ENCODE measurements around the gene FBXL12.

The FBXL12 gene

DNA sequence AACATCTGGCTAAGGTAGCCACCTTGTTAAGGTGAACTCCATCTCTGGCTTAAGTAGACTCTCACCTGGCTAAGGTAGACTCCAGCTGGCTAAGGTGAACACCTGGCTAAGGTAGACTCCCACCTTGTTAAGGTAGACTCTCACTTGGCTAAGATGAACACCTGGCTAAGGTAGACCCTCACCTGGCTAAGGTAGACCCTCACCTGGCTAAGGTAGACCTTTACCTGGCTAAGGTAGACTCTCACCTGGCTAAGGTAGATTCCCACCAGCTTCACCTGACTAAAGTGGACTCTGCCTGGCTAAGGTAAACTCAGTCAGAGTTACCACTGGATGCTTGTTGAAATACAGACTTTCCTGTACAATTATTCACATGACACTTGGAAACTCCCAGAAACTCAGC is 39.9 kb upstream of the FBXL12 start:
- H3K27me3 ChIP-seq (ENCODE audit: insufficient read depth, low read length, poor library complexity, severe bottlenecking) = no peaks in the 10 kb centered on the region
- no peak overlapping the region for H2AFZ ChIP-seq (ENCODE audit: low read length)
- no peak overlapping the region for H3K4me3 ChIP-seq (ENCODE audit: low read length, poor library complexity, severe bottlenecking)
- H3K9me2 ChIP-seq (replicated peaks; ENCODE audit: low read depth, low read length) = no peaks in the 10 kb centered on the region
- TF ChIP-seq EZH2phosphoT487 (IDR thresholded peaks at IDR 0.05; ENCODE audit: borderline replicate concordance) = no peak
- H4K20me1 ChIP-seq (ENCODE audit: insufficient read depth, low read length, poor library complexity, severe bottlenecking) = no peaks in the 10 kb centered on the region
- no peaks in the 10 kb centered on the region for H3F3A ChIP-seq (ENCODE audit: low read depth)
- H3K36me3 ChIP-seq (ENCODE audit: insufficient read depth, low read length) = no peaks in the 10 kb centered on the region
- H3K79me2 ChIP-seq (ENCODE audit: insufficient read depth, low read length) = no peaks in the 10 kb centered on the region
- peaks cover 16% of the 10 kb centered on the region for H3K4me1 ChIP-seq (ENCODE audit: insufficient read depth, low read length, poor library complexity, severe bottlenecking)
- H3K4me2 ChIP-seq (ENCODE audit: low read depth, low read length, poor library complexity, severe bottlenecking) = peak overlapping the region; percentile 58
- H3K9me3 ChIP-seq (ENCODE audit: insufficient read depth, low read depth, low read length) = no peaks in the 10 kb centered on the region
- no peak overlapping the region for H3K9ac ChIP-seq (ENCODE audit: low read depth, low read length, poor library complexity, severe bottlenecking)

GRCh38 chr19:9857920-9858746 is 39.3 kb upstream of the FBXL12 start:
- Histone ChIP-seq H3K9me2 (replicated peaks; ENCODE audit: low read depth, low read length) (no peaks in the 10 kb centered on the region), H3F3A (ENCODE audit: low read depth) (no peaks in the 10 kb centered on the region)

DNA sequence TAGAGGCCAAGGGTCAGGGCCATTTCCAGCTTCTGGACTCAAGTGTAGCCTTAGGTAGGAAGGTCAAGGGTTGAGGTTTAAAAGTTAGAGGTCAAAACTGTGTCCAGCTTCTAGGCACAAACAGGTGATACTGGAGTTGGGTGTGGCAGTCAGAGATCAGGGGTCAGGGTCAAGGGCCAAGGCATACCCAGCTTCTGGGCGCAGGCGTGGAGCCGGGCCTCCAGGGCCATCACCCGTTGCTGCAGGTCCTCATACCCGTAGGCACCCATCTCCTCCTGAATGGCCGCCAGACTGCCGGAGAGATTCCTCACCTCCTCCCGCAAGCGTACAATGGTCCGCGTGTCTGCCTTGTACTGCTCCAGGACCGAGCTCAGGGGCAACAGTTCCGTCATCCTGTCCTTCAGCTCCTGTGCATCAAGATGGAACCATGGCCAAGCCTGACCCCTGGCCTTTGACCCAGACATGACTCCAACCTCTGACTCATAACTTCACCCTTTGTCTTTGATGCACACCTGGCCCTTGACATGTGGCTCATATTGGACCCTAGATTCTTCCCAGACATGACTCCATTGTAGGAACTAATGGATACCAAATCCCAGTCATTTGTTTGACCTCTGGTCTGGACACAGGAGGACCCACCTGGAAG is 38.3 kb upstream of the FBXL12 start:
- H3K4me2 ChIP-seq (ENCODE audit: low read depth, low read length, poor library complexity, severe bottlenecking) = peak overlapping the region; percentile 58
- H3K9me3 ChIP-seq (ENCODE audit: insufficient read depth, low read depth, low read length) = no peaks in the 10 kb centered on the region
- TF ChIP-seq EZH2phosphoT487 (IDR thresholded peaks at IDR 0.05; ENCODE audit: borderline replicate concordance) (no peak), CTCF (conservative IDR thresholded peaks at IDR 0.05; ENCODE audit: low read length) (no peak)

More at GRCh38 chr19:9857920-9858746, 39.3 kb upstream of the FBXL12 start:
- peak overlapping the region; percentile 58 for H3K4me2 ChIP-seq (ENCODE audit: low read depth, low read length, poor library complexity, severe bottlenecking)
- peaks cover 16% of the 10 kb centered on the region for H3K4me1 ChIP-seq (ENCODE audit: insufficient read depth, low read length, poor library complexity, severe bottlenecking)
- TF ChIP-seq EZH2phosphoT487 (IDR thresholded peaks at IDR 0.05; ENCODE audit: borderline replicate concordance) = no peak
- no peak for TF ChIP-seq CTCF (conservative IDR thresholded peaks at IDR 0.05; ENCODE audit: low read length)
- H3K27me3 ChIP-seq (ENCODE audit: insufficient read depth, low read length, poor library complexity, severe bottlenecking) = no peaks in the 10 kb centered on the region
- H3K9me3 ChIP-seq (ENCODE audit: insufficient read depth, low read depth, low read length) = no peaks in the 10 kb centered on the region
- no peaks in the 10 kb centered on the region for H4K20me1 ChIP-seq (ENCODE audit: insufficient read depth, low read length, poor library complexity, severe bottlenecking)
- no peaks in the 10 kb centered on the region for H3K36me3 ChIP-seq (ENCODE audit: insufficient read depth, low read length)
- no peaks in the 10 kb centered on the region for H3K79me2 ChIP-seq (ENCODE audit: insufficient read depth, low read length)
- H3K4me3 ChIP-seq (ENCODE audit: low read length, poor library complexity, severe bottlenecking) = peak overlapping the region; percentile 35
- H3K9ac ChIP-seq (ENCODE audit: low read depth, low read length, poor library complexity, severe bottlenecking) = peak overlapping the region; percentile 43
- peak overlapping the region; percentile 54 for H2AFZ ChIP-seq (ENCODE audit: low read length)

More for the DNA sequence above, 38.3 kb upstream of the FBXL12 start:
- Histone ChIP-seq H3K4me1 (ENCODE audit: insufficient read depth, low read length, poor library complexity, severe bottlenecking) (peaks cover 16% of the 10 kb centered on the region), H3F3A (ENCODE audit: low read depth) (no peaks in the 10 kb centered on the region), H4K20me1 (ENCODE audit: insufficient read depth, low read length, poor library complexity, severe bottlenecking) (no peaks in the 10 kb centered on the region), H3K36me3 (ENCODE audit: insufficient read depth, low read length) (no peaks in the 10 kb centered on the region), H3K9me2 (replicated peaks; ENCODE audit: low read depth, low read length) (no peaks in the 10 kb centered on the region), H3K4me3 (ENCODE audit: low read length, poor library complexity, severe bottlenecking) (peak overlapping the region; percentile 35), H2AFZ (ENCODE audit: low read length) (no peak overlapping the region), H3K9ac (ENCODE audit: low read depth, low read length, poor library complexity, severe bottlenecking) (peak overlapping the region; percentile 16), H3K79me2 (ENCODE audit: insufficient read depth, low read length) (no peaks in the 10 kb centered on the region), H3K27me3 (ENCODE audit: insufficient read depth, low read length, poor library complexity, severe bottlenecking) (no peaks in the 10 kb centered on the region)
